ENCODE data around the gene ZBTB1.
"Not testable (repeated sequence)": the region's sequence is repeated elsewhere in the genome, so short reads cannot be mapped to it uniquely, and the experiment has no call there.

The ZBTB1 gene

DNA sequence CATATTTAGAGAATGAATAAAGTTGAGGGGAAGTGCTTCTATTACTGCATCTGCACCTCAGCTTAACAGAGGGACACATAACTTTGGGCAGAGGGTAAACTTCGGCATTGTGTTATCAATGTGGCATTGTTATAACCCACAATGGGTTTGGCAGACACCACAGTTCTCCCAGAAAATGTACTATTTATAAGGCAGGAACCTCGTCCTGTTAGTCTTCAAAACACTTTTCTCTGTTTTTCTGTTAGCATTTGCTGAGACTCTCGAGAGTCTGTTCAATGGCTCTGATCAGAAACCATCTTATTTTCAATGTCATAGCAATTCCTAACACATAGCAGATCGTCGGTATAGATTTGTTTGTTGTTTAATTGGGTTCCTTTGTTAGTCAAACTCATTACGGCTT, 59.1 kb downstream of the ZBTB1 start:
- H3K27ac ChIP-seq, result no peak overlapping the region
- DNase-seq (ENCODE audit: low read depth, low spot score), result no peak

DNA sequence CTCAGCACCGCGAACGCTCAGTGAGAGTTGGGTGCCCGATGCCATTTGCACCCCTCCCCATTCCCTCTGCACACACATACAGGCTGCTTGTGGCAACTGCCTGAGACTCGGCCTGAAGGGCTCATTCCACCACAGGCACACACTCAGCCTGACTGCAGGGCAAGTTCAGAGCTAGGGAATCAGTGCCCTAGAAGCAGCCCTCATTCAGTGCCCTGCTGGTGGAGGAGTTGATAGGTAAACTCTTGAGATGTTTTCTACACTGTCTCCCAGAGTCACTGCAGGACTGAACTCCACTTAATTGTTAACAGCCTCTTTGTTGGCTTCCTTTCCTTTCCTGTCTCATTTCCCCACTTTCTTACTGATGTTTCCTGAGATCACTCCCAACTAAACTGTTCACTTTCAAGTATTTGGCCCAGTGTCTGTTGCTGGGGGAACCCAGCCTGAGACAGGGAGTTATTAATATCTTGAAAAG, 62.1 kb downstream of the ZBTB1 start:
- H3K27ac ChIP-seq, result no peak overlapping the region
- no peak for DNase-seq (ENCODE audit: low read depth, low spot score)

DNA sequence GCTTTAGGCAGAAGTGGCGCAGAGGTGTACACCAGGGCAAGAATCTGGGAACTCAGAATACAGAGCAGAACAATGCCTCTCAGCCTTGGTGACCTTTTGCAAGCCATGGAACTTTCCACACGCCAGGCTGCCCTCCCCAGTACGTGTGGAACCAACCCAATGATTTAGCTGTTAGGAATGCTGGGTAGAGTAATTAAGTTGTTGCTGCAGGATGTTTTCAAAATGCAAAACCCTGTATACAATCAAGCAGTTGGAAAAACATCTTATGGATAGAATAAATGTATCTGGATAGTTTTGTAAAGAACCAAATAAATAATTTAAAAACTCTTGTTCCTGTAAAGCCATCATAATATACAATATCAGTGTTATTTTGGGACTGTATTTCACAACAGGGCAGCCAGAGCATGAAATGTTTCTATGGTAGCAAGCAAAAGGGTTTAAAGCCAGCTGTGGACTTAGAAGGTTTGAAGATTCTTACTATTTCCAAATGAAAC, 64.6 kb downstream of the ZBTB1 start:
- H3K27ac ChIP-seq, result no peak overlapping the region

DNA sequence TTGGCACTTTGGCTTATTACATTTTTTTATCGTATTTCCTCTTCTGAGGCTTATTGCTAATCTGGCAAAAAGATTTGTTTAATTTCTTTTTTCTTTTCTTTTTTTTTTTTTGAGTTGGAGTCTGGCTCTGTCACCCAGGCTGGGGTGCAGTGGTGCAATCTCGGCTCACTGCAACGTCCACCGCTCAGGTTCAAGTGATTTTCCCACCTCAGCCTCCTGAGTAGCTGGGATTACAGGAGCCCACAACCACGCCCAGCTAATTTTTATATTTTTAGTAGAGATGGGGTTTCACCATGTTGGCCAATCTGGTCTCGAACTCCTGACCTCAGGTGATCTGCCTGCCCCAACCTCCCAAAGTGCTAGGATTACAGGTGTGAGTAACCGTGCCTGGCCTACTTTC, 65.1 kb downstream of the ZBTB1 start:
- DNase-seq (ENCODE audit: low read depth, low spot score); H3K27ac ChIP-seq: not testable (repeated sequence)

More for the DNA sequence above, 64.6 kb downstream of the ZBTB1 start:
- DNase-seq (ENCODE audit: low read depth, low spot score), result peak; percentile 5

DNA sequence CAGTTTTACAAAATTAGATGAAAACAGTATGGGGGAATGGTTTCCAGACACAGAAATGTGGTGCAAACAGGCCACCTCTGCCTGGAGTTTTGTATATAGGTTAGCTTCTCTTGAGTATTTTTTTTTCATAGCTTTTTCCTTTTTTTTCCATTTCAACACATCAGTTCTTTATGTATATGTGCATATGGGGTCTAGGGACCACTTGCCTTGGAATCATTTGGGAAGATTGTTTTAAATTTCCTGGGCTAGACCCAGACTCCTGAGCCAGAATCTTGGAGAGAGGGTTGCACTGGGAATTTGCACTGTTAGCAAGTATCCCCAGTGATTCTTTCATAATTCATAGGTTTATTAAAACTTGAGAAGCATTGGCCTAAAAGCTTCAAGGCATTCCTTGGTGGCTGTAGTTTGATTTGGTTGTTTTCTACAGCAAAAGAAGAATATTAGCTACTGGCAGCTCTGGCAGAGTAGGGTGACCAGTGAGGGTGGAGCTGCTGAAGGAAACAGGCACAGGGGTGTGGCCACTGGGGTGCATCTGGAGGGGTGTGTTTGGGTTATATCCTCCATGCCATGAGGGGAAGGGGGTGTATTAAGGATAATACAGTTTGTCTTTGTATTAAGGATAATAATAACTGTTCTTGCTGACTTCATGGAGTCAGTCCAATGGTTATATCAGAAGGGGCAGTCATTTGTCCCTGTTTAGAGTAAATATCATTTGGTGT, 68.0 kb downstream of the ZBTB1 start:
- H3K27ac ChIP-seq, result no peak overlapping the region

DNA sequence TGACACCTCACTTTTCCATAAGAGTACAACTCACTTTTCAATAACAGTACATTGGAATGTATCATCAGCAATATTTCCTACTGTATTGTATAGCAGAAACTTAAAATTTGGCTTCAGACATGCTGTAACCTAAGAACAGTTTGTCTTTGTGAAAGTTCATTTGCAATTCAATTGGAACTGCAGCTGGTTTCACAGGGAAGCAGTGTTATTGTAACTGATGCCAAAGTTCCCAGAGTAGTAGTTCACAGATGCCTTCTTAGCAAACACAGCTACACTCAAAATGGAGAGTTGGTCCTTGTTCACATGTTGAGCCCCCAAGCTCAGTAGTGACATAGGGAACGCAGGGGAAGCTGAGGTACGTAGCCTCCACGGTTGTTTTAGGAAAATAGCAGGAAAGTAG, 68.5 kb downstream of the ZBTB1 start:
- no peak overlapping the region for H3K27ac ChIP-seq
- no peak for DNase-seq (ENCODE audit: low read depth, low spot score)

More for the DNA sequence above, 68.0 kb downstream of the ZBTB1 start:
- DNase-seq (ENCODE audit: low read depth, low spot score), result no peak

Measured in epithelial cell of prostate (primary cell).